Right atrium auricular region (tissue), 2 donors: Measurements from ENCODE around the gene MADD. TPM values are rescaled to one million over a fixed set of nuclear protein-coding genes. Genes with fewer than 3 reads are reported as not detected.

Experiments
- DNase-seq: peaks from one replicate; pipeline ENCODE4 v3.0.0-alpha.2; 2019; ENCODE audit warnings: low spot score
- H3K27ac ChIP-seq, 2 donors: fragments of 200-600 bp; sonication (generic); 1 replicate in 1 of 2; 2 replicates in 1 of 2; pipeline ENCODE4 v1.5.1; 2016 to 2019
- H3K27me3 ChIP-seq, 2 donors: fragments of 200-600 bp; sonication (generic); one replicate each; pipeline versions ENCODE4 v1.5.1 to v1.6.0; 2017 to 2019
- H3K36me3 ChIP-seq: fragments of 200-600 bp; sonication (generic); one replicate; pipeline ENCODE4 v1.5.1; 2016
- H3K4me1 ChIP-seq, 2 donors: fragments of 200-600 bp; sonication (generic); one replicate each; pipeline versions ENCODE4 v1.5.1 to v1.6.0; 2017 to 2019
- H3K4me3 ChIP-seq, 2 donors: fragments of 200-600 bp; sonication (generic); 1 replicate in 1 of 2; 2 replicates in 1 of 2; pipeline ENCODE4 v1.5.1; 2017 to 2019; ENCODE audit warnings: mild to moderate bottlenecking in 1 of 2, moderate library complexity in 1 of 2
- H3K9me3 ChIP-seq, 2 donors: fragments of 200-600 bp; sonication (generic); one replicate each; pipeline ENCODE4 v1.5.1; 2019
- total RNA-seq, 2 donors: library from RNA; depleted of rRNA; stranded (reverse); fragments of >200 nt; gene quantifications; one replicate each; pipeline ENCODE4 v1.1.0, GENCODE V29; 2016
- TF ChIP-seq, protein P1 (sequence below), 2 donors: fragments of 200-600 bp; sonication (generic); IDR thresholded peaks; one replicate each; pipeline ENCODE4 v1.5.1; 2019; ENCODE audit warnings: antibody characterized with exemption in 2 of 2

The MADD gene
- total RNA-seq, 2 donors from 2014 or later: 28.2 to 49.8 TPM

DNA sequence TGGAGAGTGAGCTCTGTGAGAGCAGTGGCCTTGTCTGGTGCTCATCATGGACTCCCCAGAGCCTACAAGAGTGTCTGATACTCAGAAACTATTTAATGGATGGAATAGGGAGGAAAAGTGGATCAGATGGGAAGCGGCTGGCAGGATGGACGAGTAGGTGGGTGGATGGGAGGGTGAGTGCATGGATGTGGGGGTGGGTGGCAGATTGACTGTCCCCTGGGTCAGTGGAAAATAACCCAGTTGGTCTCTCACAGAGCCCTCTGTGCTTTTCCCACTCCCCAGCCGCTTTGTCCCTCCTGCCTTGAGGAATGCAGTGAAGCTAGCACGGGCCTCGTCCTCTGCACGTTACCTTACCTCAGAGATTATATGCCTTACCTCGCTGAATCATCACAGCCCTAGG is 102.5 kb downstream of the MADD start:
- no peaks in the 10 kb centered on the region for H3K36me3 ChIP-seq
- H3K4me3 ChIP-seq: no peak overlapping the region
- H3K27ac ChIP-seq: no peak overlapping the region
- TF ChIP-seq, protein P1, sequence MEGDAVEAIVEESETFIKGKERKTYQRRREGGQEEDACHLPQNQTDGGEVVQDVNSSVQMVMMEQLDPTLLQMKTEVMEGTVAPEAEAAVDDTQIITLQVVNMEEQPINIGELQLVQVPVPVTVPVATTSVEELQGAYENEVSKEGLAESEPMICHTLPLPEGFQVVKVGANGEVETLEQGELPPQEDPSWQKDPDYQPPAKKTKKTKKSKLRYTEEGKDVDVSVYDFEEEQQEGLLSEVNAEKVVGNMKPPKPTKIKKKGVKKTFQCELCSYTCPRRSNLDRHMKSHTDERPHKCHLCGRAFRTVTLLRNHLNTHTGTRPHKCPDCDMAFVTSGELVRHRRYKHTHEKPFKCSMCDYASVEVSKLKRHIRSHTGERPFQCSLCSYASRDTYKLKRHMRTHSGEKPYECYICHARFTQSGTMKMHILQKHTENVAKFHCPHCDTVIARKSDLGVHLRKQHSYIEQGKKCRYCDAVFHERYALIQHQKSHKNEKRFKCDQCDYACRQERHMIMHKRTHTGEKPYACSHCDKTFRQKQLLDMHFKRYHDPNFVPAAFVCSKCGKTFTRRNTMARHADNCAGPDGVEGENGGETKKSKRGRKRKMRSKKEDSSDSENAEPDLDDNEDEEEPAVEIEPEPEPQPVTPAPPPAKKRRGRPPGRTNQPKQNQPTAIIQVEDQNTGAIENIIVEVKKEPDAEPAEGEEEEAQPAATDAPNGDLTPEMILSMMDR (IDR thresholded peaks at IDR 0.05): no peak
- peaks cover 0 to 5% of the 10 kb centered on the region in 2 donors for H3K4me1 ChIP-seq
- no peaks in the 10 kb centered on the region for H3K27me3 ChIP-seq
- DNase-seq: no peak
- no peaks in the 10 kb centered on the region for H3K9me3 ChIP-seq

GRCh38 chr11:47373876-47374719 is 104.2 kb downstream of the MADD start:
- DNase-seq: peak; percentile 86
- TF ChIP-seq, protein P1 (IDR thresholded peaks at IDR 0.05): peak; percentile 89 to 96
- Histone ChIP-seq H3K27ac (no peak overlapping the region), H3K36me3 (no peaks in the 10 kb centered on the region), H3K4me1 (peaks cover 0 to 5% of the 10 kb centered on the region in 2 donors), H3K9me3 (no peaks in the 10 kb centered on the region), H3K27me3 (no peaks in the 10 kb centered on the region), H3K4me3 (no peak overlapping the region)

GRCh38 chr11:47374720-47375019 is 104.7 kb downstream of the MADD start:
- H3K4me3 ChIP-seq: peak overlapping the region in 1 of 2 donors; percentile 41
- TF ChIP-seq, protein P1 (IDR thresholded peaks at IDR 0.05): no peak
- no peaks in the 10 kb centered on the region for H3K36me3 ChIP-seq
- H3K4me1 ChIP-seq: peaks cover 0 to 5% of the 10 kb centered on the region in 2 donors
- H3K9me3 ChIP-seq: no peaks in the 10 kb centered on the region
- H3K27me3 ChIP-seq: no peaks in the 10 kb centered on the region
- H3K27ac ChIP-seq: no peak overlapping the region
- DNase-seq: no peak

DNA sequence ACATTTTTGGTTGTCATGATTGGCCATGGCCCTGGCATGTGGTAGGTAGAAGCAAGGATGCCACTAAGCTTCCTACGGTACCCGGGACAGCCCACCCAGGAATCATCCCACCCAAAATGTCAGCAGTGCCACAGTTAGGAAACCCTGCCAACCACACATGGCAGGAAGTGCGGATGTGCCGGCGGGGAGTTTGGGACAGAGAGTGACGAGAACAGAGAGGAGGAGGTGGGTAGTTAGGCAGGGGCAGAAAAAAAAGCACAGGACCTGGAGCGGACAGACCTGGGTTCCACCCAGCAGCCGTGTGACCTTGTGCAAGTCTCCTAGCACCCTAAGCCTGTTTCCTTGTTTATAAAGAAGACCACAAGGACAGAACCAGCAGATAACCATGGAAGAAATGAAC is 105.1 kb downstream of the MADD start:
- no peak overlapping the region for H3K27ac ChIP-seq
- TF ChIP-seq, protein P1 (IDR thresholded peaks at IDR 0.05): no peak
- no peaks in the 10 kb centered on the region for H3K27me3 ChIP-seq
- H3K9me3 ChIP-seq: no peaks in the 10 kb centered on the region
- DNase-seq: no peak
- no peaks in the 10 kb centered on the region for H3K36me3 ChIP-seq
- peak overlapping the region in 1 of 2 donors; percentile 41 for H3K4me3 ChIP-seq
- H3K4me1 ChIP-seq: peaks cover 0 to 5% of the 10 kb centered on the region in 2 donors

DNA sequence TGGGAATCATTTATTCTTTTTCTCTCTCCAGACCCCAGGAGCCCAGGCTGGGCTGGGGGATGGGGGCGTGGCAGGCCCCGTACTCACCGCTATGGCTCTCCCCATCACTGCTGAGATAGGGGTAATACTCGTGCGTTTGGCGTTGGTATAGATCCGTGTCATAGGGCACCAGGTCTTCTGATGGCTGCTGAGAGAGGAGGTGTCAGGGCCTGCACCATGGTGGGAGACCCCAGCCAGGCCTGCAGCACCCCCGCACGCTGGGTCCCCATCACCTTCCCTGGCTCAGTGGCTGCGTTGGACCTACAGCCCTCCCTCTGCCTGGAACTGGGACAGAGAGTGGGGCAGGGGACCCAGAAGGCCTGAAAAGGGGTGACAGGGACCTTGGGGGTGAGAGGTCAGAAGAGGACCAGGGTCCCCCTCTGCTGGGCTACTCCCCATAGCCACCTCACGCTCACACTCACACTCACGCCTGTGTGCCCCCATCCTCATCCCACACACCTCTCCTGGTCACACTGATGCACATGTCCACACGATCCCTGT is 105.7 kb downstream of the MADD start:
- no peak overlapping the region for H3K27ac ChIP-seq
- no peak for DNase-seq
- H3K4me3 ChIP-seq: peak overlapping the region in 1 of 2 donors; percentile 41

More for the DNA sequence above, 105.7 kb downstream of the MADD start:
- Histone ChIP-seq H3K36me3 (no peaks in the 10 kb centered on the region), H3K27me3 (no peaks in the 10 kb centered on the region), H3K9me3 (no peaks in the 10 kb centered on the region), H3K4me1 (peaks cover 0 to 5% of the 10 kb centered on the region in 2 donors)
- TF ChIP-seq, protein P1 (IDR thresholded peaks at IDR 0.05): no peak
